Heart right ventricle (tissue), 16 donors: Measurements from ENCODE around the gene CA10. TPM values are rescaled to one million over a fixed set of nuclear protein-coding genes. Genes with fewer than 3 reads are reported as not detected.
A peak's percentile ranks its signal among the peaks of the same experiment; 100 is the strongest.

Experiments used
- ATAC-seq, 8 donors: fragments of 200-7000 bp; cut with Tn5 transposase; one replicate each; pipeline ENCODE4 v1.9.1; 2020; ENCODE audit warnings: mild to moderate bottlenecking in 8 of 8, moderate library complexity in 8 of 8, moderate number of reproducible peaks in 1 of 8
- DNase-seq, 2 donors: peaks; one replicate each; pipeline ENCODE4 v3.0.0-alpha.2; 2020
- H3K27ac ChIP-seq, 10 donors: fragments of 200-600 bp; sonication (generic) in 2 of 10; one replicate each; pipeline versions ENCODE4 v1.5.0 to v1.8.0; 2020 to 2022; ENCODE audit warnings: mild to moderate bottlenecking in 3 of 10
- H3K27me3 ChIP-seq, 7 donors: fragments of 200-600 bp; one replicate each; pipeline ENCODE4 v1.8.0; 2021 to 2022; ENCODE audit warnings: mild to moderate bottlenecking in 2 of 7
- H3K36me3 ChIP-seq, 9 donors: fragments of 200-600 bp; sonication (generic) in 1 of 9; one replicate each; pipeline versions ENCODE4 v1.5.0 to v1.8.0; 2020 to 2022; ENCODE audit warnings: mild to moderate bottlenecking in 2 of 9
- H3K4me1 ChIP-seq, 9 donors: fragments of 200-600 bp; sonication (generic) in 1 of 9; one replicate each; pipeline versions ENCODE4 v1.5.0 to v1.8.0; 2020 to 2022; ENCODE audit warnings: mild to moderate bottlenecking in 4 of 9
- H3K4me3 ChIP-seq, 10 donors: fragments of 200-600 bp; sonication (generic) in 2 of 10; one replicate each; pipeline versions ENCODE4 v1.5.0 to v1.8.0; 2020 to 2022; ENCODE audit warnings: mild to moderate bottlenecking in 7 of 10, moderate library complexity in 2 of 10
- H3K9me3 ChIP-seq, 11 donors: fragments of 200-600 bp in 10 of 11; sonication (generic) in 2 of 11; one replicate each; pipeline versions ENCODE4 v1.5.0 to v1.8.0; 2013 to 2022; ENCODE audit warnings: mild to moderate bottlenecking in 2 of 11, control low read depth in 1 of 11, moderate library complexity in 1 of 11
- CTCF ChIP-seq, 9 donors: fragments of 200-600 bp; sonication (generic) in 2 of 9; IDR thresholded peaks; one replicate each; pipeline versions ENCODE4 v1.5.0 to v1.8.0; 2021 to 2022; ENCODE audit warnings: antibody characterized with exemption in 9 of 9, mild to moderate bottlenecking in 5 of 9, moderate library complexity in 1 of 9
- WGBS, 2 donors: extraction: QIAGEN DNeasy Blood & Tissue Kit; methylation state at CpG; one replicate each; pipeline ENCODE4 v1.1.7; 2013; ENCODE audit warnings: inconsistent platforms in 1 of 2; 5-methylcytosine and 5-hydroxymethylcytosine counted together
- intact Hi-C, 10 donors: fragments of 100-400 bp; cut with DNase I; formaldehyde crosslinking; loops; one replicate each; pipeline versions ENCODE4 v1.11.1 to v1.14.2; 2022
- long read RNA-seq, 3 donors: library from polyadenylated mRNA; unstranded; transcript quantifications; one replicate each; pipeline ENCODE4 v2.0.0, GENCODE V29; 2020 to 2021
- polyA plus RNA-seq, 2 donors: library from polyadenylated mRNA; stranded (reverse); fragments of 200-250 nt; gene quantifications; one replicate each; pipeline ENCODE4 v1.2.3, GENCODE V29; 2013
- total RNA-seq, 10 donors: library from RNA; stranded (reverse); fragmentation: NEBNext Ultra II Directional in 3 of 10; extraction: Animal tissue kit (Norgen Biotek cat#: 25700) in 3 of 10; gene quantifications; one replicate each; pipeline versions ENCODE4 v1.2.1 to v1.2.4, GENCODE V29; 2021 to 2023
- donor health status: Arrhythmogenic right ventricular cardiomyopathy.
- donor health status: ischemic (EF 13 %, LVEDD 7.1; RV severe dilation, severe dysfunction).
- donor health status: healthy with polysubstance abuse.
- donor health status: DM: no; HTN: yes; CAD: no.
- donor health status: DM: no; HTN: no; CAD: no.
- donor health status: ischemic (EF 25% LVEDD 6.9; RV normal size, moderate dysfunction).
- donor health status: ischemic (EF 25% LVEDD 5.7; RV mildly dilated, moderate dysfunction).
- donor health status: healthy.
- donor health status: DM: yes; HTN: yes; CAD: no.
- donor health status: Ischemic cardiomyopathy.
- donor health status: ischemic (EF 35%, LVEDD 5.7; RV mildly dilated, moderate dysfunction).
- donor health status: nonischemic (EF 11% LVEDD 7.7; RV severe dilation, severe dysfunction).
- donor health status: DM: yes; HTN: yes; CAD: no.
- donor health status: PGD.
- donor health status: ischemic (EF 29% LVEDD 5.4; RV normal size, mild dysfunction).
- donor health status: nonischemic (EF 23%, LVEDD 6.1; RV moderate dilation, normal function).

Gene CA10
- total RNA-seq (not detected), polyA plus RNA-seq (not detected)
- long read RNA-seq, donor 1 = 0 reads
- long read RNA-seq, donor 2 = 0 reads
- long read RNA-seq, donor 3 = 0 reads

GRCh38 chr17:52158450-52159042 lies at the start of gene CA10:
TSS of gene CA10 (minus strand) at chr17:52158714.
- no peak within 1 kb of the TSS for H3K27ac ChIP-seq
- intact Hi-C loops = loop anchor here in 1 of 10 donors (5.0 kb wide), 1 partner anchor 49 kb away; no protein-coding TSS in a partner anchor
- H3K4me1 ChIP-seq = peaks cover 0 to 7% (median 0%) of the 10 kb centered on the region in 9 donors
- DNase-seq (no peak), ATAC-seq (no peak)
- H3K9me3 ChIP-seq = peaks cover 0 to 13% (median 0%) of the 10 kb centered on the region in 11 donors
- H3K27me3 ChIP-seq = peaks cover 17 to 92% (median 65%) of the 10 kb centered on the region in 7 donors
- WGBS, 2 donors = 1 to 2% methylated on average over 51 to 52 of the region's 52 CpGs
- TF ChIP-seq CTCF (IDR thresholded peaks at IDR 0.05) = no peak
- H3K4me3 ChIP-seq = no peak within 1 kb of the TSS
- no peaks in the 10 kb centered on the region for H3K36me3 ChIP-seq

GRCh38 chr17:52207796-52208195 lies 49.3 kb upstream of the CA10 start:
- Histone ChIP-seq H3K4me3 (no peak overlapping the region), H3K27me3 (no peaks in the 10 kb centered on the region), H3K27ac (no peak overlapping the region), H3K9me3 (no peaks in the 10 kb centered on the region), H3K36me3 (no peaks in the 10 kb centered on the region), H3K4me1 (no peaks in the 10 kb centered on the region)
- intact Hi-C loops = loop anchor here in 1 of 10 donors (5.0 kb wide), 1 partner anchor 50 kb away; the partner anchor contains the start of gene CA10
- ATAC-seq (no peak), DNase-seq (no peak)
- 42 to 77% methylated on average over 2 of the region's 2 CpGs for WGBS, 2 donors
- TF ChIP-seq CTCF (IDR thresholded peaks at IDR 0.05) = no peak

- no peaks in the 10 kb centered on the region for H3K9me3 ChIP-seq
- TF ChIP-seq CTCF (IDR thresholded peaks at IDR 0.05) = no peak
- no peaks in the 10 kb centered on the region for H3K27me3 ChIP-seq
- no peaks in the 10 kb centered on the region for H3K4me1 ChIP-seq
- no peak overlapping the region for H3K4me3 ChIP-seq
- H3K27ac ChIP-seq = no peak overlapping the region
- ATAC-seq (no peak), DNase-seq (no peak)
- intact Hi-C loops = no loop called here
- no peaks in the 10 kb centered on the region for H3K36me3 ChIP-seq
- 73 to 75% methylated on average over 2 of the region's 2 CpGs for WGBS, 2 donors
Observed at GRCh38 chr17:52202520-52203080, 44.1 kb upstream of the CA10 start.

GRCh38 chr17:52201767-52202519 lies 43.4 kb upstream of the CA10 start:
- no peaks in the 10 kb centered on the region for H3K27me3 ChIP-seq
- H3K9me3 ChIP-seq = no peaks in the 10 kb centered on the region
- no peak for TF ChIP-seq CTCF (IDR thresholded peaks at IDR 0.05)
- 55 to 59% methylated on average over 2 of the region's 2 CpGs for WGBS, 2 donors
- intact Hi-C loops = no loop called here
- H3K27ac ChIP-seq = no peak overlapping the region
- no peaks in the 10 kb centered on the region for H3K4me1 ChIP-seq
- H3K4me3 ChIP-seq = no peak overlapping the region
- H3K36me3 ChIP-seq = no peaks in the 10 kb centered on the region
- DNase-seq (no peak), ATAC-seq (peak in 1 of 8 donors; percentile 45)
